Lower lobe of right lung (tissue), 2 donors: ENCODE results near the gene SPSB4. TPM values are rescaled to one million over a fixed set of nuclear protein-coding genes. Genes with fewer than 3 reads are reported as not detected.

Experiments
- ATAC-seq, 2 donors: fragments of 200-7000 bp; cut with Tn5 transposase; one replicate each; pipeline ENCODE4 v1.9.1; 2020 to 2022; ENCODE audit warnings: mild to moderate bottlenecking in 2 of 2, moderate library complexity in 2 of 2
- DNase-seq: peaks from one replicate; pipeline ENCODE4 v3.0.0-alpha.2; 2020
- H3K27ac ChIP-seq: fragments of 200-600 bp; one replicate; pipeline ENCODE4 v1.8.0; 2022
- H3K27me3 ChIP-seq: fragments of 200-600 bp; one replicate; pipeline ENCODE4 v1.8.0; 2022; ENCODE audit warnings: low read depth
- H3K36me3 ChIP-seq: fragments of 200-600 bp; one replicate; pipeline ENCODE4 v1.8.0; 2022; ENCODE audit warnings: mild to moderate bottlenecking
- H3K4me1 ChIP-seq: fragments of 200-600 bp; one replicate; pipeline ENCODE4 v1.8.0; 2022
- H3K4me3 ChIP-seq: fragments of 200-600 bp; one replicate; pipeline ENCODE4 v1.8.0; 2022; ENCODE audit warnings: mild to moderate bottlenecking
- H3K9me3 ChIP-seq: fragments of 200-600 bp; one replicate; pipeline ENCODE4 v1.8.0; 2022
- CTCF ChIP-seq: fragments of 200-600 bp; IDR thresholded peaks from one replicate; pipeline ENCODE4 v1.8.0; 2022; ENCODE audit warnings: antibody characterized with exemption, mild to moderate bottlenecking
- intact Hi-C: fragments of 100-400 bp; cut with DNase I; formaldehyde crosslinking; loops from one replicate; pipeline ENCODE4 v1.11.0; 2022
- total RNA-seq: library from RNA; stranded (reverse); fragmentation: NEBNext Ultra II Directional; extraction: Animal tissue kit (Norgen Biotek cat#: 25700); gene quantifications from one replicate; pipeline ENCODE4 v1.2.1, GENCODE V29; 2021
- donor health status: DM: no; HTN: yes; CAD: no; lungs with severe emphysema.

Gene SPSB4
- total RNA-seq, 1 donor from 2014 or later, result 0.80 TPM

DNA sequence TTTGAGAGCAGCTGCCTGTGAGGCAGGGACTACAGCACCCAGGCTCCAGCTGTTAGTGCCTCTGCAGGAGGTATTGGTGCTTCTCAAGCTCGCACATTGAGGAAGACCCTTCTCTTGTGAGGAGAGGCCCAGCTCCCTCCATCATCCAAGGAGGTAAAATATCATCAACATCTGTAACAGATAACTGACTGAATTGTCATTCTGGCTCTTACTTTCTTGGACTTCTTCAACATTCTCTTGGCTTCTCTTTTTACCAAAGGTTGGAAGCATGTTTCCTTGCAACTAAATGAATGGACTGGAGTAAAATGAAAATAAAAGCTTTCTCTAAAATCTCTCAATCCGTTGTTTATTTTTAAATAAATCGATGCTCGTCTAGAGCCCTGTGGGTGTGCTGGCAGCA is 127.4 kb downstream of the SPSB4 start:
- Histone ChIP-seq H3K4me1 (no peaks in the 10 kb centered on the region), H3K9me3 (no peaks in the 10 kb centered on the region), H3K27me3 (no peaks in the 10 kb centered on the region), H3K4me3 (no peak overlapping the region), H3K27ac (no peak overlapping the region), H3K36me3 (no peaks in the 10 kb centered on the region)
- intact Hi-C loops, result no loop called here
- no peak for TF ChIP-seq CTCF
- DNase-seq, result no peak
- no peak for ATAC-seq

DNA sequence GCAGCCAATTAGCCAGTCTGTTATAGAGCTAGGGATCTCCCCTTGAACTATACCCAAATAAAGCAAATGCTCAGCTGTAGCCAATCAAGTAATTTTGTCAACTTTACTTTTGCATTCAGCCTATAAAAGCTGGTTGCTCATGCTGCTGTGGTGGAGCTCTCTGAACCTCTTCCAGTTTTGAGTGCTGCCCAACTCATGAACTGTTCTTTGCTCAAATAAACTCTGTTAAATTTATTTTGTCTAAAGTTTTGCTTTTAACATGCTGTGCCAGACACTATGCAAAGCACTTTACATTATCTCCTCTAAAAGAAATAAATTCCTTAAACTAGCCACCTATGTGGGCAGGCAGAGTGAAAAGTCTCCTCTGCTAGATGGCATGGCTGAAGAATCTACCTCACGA is 128.8 kb downstream of the SPSB4 start:
- TF ChIP-seq CTCF, result no peak
- no peaks in the 10 kb centered on the region for H3K27me3 ChIP-seq
- H3K9me3 ChIP-seq, result no peaks in the 10 kb centered on the region
- intact Hi-C loops, result no loop called here
- H3K4me1 ChIP-seq, result no peaks in the 10 kb centered on the region
- H3K36me3 ChIP-seq, result no peaks in the 10 kb centered on the region
- no peak for ATAC-seq
- DNase-seq, result no peak
- H3K4me3 ChIP-seq, result no peak overlapping the region
- H3K27ac ChIP-seq, result no peak overlapping the region

GRCh38 chr3:141181196-141181595 is 130.0 kb downstream of the SPSB4 start:
- Histone ChIP-seq H3K4me1 (no peaks in the 10 kb centered on the region), H3K9me3 (no peaks in the 10 kb centered on the region), H3K4me3 (no peak overlapping the region), H3K36me3 (no peaks in the 10 kb centered on the region), H3K27ac (no peak overlapping the region), H3K27me3 (no peaks in the 10 kb centered on the region)
- DNase-seq, result no peak
- intact Hi-C loops, result no loop called here
- TF ChIP-seq CTCF, result no peak
- ATAC-seq, result no peak

- no peaks in the 10 kb centered on the region for H3K27me3 ChIP-seq
- no peak for ATAC-seq
- no peak for DNase-seq
- no peaks in the 10 kb centered on the region for H3K36me3 ChIP-seq
- H3K4me1 ChIP-seq, result no peaks in the 10 kb centered on the region
- TF ChIP-seq CTCF, result no peak
- no peak overlapping the region for H3K27ac ChIP-seq
- H3K4me3 ChIP-seq, result no peak overlapping the region
- intact Hi-C loops, result no loop called here
- H3K9me3 ChIP-seq, result no peaks in the 10 kb centered on the region
Observed at GRCh38 chr3:141181819-141182218, 130.7 kb downstream of the SPSB4 start.

DNA sequence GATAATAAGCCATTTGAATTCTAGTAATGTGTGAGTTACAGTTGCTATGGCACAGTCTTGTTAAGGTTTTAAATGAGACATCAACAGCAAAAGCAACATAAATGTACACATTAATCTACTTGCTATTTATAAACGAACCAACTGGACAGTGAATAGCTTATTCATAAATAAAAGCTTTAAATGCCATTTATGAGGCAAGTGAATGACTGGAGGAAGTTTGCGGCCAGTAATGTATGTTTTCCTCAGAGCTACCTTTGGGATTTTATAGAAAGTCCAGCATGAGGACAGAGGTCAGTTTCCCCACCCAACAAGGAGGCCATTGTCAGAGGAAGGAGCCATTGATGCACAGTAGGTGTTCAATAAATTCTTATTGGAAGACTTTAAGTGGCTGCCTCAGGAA is 132.5 kb downstream of the SPSB4 start:
- intact Hi-C loops, result no loop called here
- Histone ChIP-seq H3K9me3 (no peaks in the 10 kb centered on the region), H3K4me1 (no peaks in the 10 kb centered on the region), H3K27me3 (no peaks in the 10 kb centered on the region), H3K4me3 (no peak overlapping the region), H3K27ac (no peak overlapping the region), H3K36me3 (no peaks in the 10 kb centered on the region)
- DNase-seq (no peak), ATAC-seq (no peak)
- TF ChIP-seq CTCF, result no peak

- Histone ChIP-seq H3K4me3 (no peak overlapping the region), H3K36me3 (no peaks in the 10 kb centered on the region), H3K27me3 (no peaks in the 10 kb centered on the region), H3K4me1 (no peaks in the 10 kb centered on the region), H3K27ac (no peak overlapping the region), H3K9me3 (no peaks in the 10 kb centered on the region)
- DNase-seq, result no peak
- no peak for ATAC-seq
- no peak for TF ChIP-seq CTCF
- intact Hi-C loops, result no loop called here
Observed at GRCh38 chr3:141184430-141184829, 133.3 kb downstream of the SPSB4 start.
